GM19455 (cell line): Measurements from ENCODE around the gene CSTF1.
A peak's percentile ranks its signal among the peaks of the same experiment; 100 is the strongest.

ENCODE experiments used
- ATAC-seq: cut with Tn5 transposase; IDR thresholded peaks from one replicate; pipeline ENCODE4 v1.9.1; 2021; ENCODE audit not compliant: unreplicated experiment

Gene CSTF1

DNA sequence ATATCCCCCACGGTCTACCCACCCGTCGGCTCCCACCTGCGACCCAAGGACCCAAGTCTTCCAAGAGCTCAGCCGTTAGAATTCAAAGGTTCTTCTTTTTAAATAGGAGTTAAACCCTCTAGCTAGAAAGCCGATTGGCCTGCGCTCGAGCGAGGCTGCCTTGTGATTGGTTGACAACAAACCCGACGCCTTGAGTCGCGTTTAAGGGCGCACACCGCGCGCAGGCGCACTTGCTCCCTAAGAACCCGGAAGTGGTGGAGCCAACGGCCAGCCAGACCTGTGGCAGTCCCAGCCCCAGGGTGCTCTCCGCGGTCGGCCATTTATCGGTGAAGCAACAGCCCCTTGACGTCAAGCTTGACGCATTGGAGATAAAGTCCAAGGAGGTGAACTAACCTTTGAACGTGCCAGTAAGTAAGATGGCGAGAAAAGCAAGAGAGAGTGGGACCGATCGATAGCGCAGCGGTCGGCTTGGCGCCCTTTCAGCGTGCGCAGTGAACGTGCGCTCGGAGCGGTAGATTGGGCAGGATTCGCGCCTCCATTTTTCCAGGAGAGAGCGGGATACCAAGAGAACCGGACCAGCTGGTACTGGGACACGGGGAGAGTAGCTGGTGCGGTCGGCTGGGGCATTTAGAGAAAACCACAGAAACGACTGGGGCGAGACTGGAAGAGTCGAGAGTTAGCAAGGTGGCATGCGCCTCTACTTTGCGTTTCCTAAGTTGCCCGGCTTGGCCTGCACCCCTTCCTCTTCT, at the start of gene CSTF1, which contains the start of gene AURKA:
Gene CSTF1 (plus strand): TSS at position 514 of the 749 bp plus-strand sequence. CDS start 2,908 bp downstream, outside the sequence.
Gene AURKA (minus strand): TSS at position 84 of the 749 bp plus-strand sequence. CDS start 4,018 bp downstream, outside the sequence.
- ATAC-seq, result peak; percentile 92

DNA sequence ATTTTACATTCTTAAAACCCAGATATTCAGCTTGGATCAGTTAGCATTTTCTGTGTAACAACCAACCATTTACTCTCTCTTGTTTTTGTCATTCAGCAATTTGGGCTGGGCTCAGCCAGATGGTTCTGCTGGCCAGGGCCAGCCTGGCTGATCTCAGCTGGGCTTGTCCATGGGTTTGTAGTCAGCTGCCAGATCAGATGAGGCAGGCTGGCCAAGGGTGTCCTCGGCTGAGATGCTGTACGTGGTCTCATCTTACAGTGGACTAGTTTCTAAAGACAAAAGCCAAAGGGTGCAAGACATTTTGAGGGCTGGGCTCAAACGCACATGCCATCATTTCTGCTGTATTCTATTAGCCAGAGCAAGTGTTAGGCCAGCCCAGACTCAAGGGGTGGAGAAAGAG, 49.7 kb upstream of the CSTF1 start:
- ATAC-seq, result no peak

DNA sequence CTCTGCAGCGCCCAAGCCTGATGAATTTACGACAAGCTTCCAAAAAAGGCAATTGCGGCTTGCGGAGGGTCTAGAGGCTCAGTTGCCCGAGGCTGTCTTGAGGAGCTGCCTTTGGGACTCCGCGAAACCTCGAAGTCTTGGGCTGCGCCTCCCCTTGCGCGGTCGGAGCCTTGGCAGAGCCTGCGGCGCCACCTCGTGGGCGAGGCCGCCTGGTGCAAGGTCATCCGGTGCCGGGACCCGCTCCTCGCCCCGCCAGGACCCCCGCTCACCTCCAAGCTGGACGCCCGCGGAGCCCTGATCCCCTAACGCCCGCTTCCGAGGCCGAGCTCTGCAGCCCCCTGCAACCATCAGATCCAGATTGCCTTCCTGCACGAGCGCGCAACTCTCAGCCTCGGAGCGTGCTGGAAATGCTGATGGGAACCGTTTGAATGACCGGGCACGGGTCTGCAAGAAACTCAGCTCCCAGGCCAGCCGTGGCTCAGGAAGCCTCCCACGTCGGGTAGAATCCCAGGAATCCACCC, 48.5 kb upstream of the CSTF1 start:
- ATAC-seq, result no peak

DNA sequence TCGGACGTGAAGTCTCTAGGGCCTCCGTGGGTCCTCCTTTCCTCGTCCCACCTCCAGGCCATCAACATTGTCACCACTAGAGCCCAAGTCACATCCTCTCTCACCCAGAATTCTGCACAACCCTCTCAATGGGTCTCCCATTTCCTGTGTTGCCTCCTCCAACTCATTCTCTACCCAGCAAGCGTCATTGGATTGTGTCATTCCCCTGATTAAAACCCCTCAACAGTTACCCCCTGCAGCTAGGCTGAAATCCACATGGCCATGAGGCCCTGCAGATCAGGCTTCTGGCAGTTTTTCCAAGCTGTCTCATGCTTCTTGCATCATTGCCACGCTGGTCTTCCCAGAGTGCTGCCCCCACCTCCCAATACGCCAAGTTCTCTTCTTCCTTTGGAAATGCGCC, 46.5 kb upstream of the CSTF1 start:
- no peak for ATAC-seq

DNA sequence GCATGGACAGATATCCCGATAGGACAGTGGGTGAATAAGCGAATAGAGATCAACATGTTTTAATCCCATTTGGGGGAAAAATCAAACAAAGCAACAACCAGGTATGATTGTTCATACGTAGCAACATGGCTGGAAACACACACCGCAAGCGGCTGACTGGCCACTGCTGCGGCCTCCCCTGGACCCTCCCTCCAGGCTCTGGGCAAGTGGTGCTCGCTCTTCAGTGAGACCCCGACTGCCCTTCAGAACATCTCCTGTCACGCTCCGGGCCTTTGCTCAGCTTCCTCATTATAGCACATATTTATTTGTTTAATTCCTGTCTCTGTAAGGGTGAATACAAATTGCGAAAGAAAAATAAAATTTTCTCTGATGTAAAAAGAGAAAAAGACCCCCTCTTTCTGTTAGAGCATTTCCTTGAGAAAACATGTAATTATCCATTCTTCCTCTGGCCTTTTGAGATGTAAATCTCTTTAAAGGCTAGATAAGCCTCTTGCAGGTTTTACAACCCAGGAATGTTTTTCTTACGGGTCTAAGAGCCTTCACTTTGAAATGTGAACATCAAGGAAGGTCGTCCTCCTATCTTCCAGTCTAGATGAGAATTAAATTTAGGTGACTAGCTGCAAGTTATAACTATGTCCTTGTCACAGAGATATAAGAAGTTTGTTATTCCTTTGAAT, 44.7 kb upstream of the CSTF1 start:
- no peak for ATAC-seq

DNA sequence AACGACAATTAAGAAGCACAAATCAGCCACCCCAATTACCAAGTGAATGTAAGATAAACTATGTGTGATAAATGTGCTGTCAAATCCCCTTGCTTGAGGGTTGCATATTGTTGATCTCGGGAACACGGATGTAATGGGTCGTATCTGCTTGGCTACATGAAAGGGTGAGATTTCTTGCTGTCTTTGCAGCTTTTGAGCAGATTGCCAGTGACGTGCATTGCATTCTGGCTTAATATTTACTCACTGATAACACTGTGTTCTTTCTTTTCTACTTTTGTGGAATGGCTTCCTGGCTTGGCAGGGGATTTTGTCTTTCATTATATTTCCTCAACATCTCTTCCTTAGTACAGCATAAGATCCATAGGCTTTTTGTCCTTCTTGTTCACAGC, 44.1 kb upstream of the CSTF1 start:
- no peak for ATAC-seq

DNA sequence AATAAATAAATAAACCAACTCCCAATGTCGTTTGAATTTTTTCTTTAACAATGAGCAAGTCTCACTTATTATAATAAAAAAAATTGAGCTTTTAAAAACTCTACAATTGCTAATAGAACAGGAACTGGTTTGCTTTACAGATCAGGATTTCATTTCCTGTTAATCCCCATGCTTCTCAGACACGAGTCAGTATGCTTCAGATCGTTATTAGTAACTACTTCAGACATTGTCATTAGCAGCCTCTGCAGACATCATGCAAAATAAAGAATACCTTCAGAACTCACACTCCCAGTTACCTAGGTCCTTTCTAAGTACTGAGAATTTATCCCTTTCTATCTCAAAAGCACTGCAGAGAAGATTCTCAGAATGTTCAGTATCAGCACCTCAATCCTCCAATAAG, 43.7 kb upstream of the CSTF1 start:
- no peak for ATAC-seq

DNA sequence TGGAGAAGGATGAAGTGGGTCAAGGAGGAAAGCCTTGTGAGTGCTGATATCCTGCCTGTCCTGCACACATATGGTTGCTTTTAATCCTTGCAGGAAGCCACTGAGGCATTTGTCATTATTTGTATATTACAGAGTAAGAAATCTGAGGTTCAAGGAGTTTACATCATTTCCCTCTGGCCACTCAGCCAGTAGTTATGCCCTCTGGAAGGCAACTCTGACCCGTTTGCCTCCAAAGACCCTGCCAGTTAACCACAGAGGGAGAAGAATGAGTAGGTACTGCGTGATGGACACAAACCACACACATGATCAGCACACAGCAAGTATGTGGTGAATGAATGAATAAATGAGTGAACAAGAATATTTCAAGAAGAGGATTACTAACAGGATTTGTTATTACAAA, 41.6 kb upstream of the CSTF1 start:
- ATAC-seq, result no peak

DNA sequence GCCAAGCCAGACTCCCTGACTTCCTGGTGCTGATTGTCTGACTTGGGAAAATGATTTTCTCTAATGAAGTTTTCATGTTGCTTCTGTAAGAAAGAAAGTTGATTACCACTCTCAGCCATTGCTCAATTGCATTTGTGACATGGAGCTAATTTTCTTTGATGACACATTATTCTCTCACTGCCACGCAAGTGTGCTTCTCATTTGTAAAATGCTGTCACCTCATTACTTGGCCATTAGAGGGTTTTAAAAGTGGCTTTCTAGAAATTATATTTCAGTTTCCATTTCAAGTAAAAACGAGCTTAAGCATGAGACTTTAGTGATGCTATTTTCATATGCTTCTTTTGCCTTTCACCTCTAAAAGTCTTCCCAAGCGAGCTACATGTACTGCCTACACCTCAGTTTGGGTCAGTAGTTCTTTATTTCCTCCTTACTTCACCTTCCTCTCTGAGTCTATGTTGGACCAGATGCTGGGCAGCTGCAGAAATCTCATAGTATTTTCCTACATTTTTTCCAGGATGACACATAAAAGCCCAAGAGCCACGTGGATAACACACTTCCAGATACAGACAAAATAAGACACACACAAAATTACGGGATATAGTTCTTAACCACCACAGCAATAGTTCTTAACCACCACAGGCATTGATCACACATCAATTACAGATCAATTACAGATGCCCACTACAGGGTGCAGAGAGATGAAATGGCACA, 39.9 kb upstream of the CSTF1 start:
- no peak for ATAC-seq

DNA sequence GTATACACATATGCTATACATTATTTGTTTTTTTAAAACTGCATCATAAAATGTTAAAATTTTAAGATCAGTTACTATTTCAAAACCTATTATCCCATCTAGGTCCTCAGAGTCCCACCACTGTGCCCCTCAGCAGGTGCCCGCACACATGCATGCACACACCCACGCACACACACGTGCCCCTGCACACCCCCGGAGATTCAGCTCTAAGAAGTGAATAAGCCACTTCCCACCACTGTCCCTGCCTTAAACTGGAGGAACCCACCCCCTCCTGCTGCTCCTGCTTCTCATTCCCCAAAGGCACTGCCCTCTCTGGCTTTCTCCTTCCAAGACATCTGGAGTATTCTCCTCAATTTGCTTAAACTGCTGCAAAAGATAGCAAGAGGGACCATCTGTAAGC, 39.1 kb upstream of the CSTF1 start:
- ATAC-seq, result no peak

DNA sequence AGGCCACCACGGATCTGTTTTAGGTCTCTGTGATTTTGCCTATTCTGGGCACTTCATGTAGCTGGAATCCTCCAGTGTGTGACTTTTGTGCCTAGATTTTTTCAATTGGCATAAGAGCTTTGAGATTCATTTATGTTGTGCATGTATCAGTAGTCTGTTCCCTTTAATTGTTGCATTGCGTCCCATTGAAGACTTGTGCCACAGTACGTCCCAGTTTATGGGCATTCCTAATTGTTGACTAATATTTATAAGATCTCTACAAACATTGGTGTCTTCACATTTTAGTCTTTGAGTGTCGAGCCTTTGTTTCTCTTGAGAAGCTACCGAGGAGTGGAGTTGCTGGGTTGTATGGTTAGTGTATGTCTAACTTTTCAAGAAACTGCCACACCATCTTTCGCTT, 34.4 kb upstream of the CSTF1 start:
- ATAC-seq, result no peak

DNA sequence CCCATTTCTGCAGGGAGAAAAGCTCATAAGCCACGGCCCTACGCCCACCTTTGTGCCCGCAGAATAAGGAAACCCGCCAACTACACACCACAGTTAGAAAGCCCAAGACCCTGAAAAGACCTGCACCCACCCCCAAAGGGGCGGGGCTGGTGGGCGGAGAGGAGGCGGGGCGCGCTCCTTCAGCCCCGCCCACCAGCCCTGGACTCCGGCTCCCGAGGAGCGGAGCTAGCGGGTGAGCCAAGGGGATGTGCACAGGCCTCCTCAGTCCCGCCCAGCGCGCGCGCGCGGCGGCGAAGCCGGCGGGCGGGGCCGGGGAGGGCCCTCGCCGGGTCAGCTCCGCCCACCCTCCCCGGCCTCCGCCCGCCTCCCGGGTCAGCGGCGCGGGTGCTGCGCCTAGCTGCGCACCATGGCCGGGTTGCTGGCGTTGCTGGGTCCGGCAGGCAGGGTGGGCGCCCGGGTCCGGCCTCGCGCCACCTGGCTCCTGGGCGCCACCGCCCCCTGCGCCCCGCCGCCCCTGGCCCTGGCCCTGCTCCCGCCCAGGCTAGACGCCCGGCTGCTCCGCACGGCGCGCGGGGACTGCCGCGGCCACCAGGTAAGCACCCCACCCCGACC, 33.7 kb upstream of the CSTF1 start, which contains the start of gene FAM210B:
Gene FAM210B (plus strand): TSS at position 375 of the 612 bp plus-strand sequence. CDS start 32 bp downstream, at position 407.
- ATAC-seq, result peak; percentile 98

DNA sequence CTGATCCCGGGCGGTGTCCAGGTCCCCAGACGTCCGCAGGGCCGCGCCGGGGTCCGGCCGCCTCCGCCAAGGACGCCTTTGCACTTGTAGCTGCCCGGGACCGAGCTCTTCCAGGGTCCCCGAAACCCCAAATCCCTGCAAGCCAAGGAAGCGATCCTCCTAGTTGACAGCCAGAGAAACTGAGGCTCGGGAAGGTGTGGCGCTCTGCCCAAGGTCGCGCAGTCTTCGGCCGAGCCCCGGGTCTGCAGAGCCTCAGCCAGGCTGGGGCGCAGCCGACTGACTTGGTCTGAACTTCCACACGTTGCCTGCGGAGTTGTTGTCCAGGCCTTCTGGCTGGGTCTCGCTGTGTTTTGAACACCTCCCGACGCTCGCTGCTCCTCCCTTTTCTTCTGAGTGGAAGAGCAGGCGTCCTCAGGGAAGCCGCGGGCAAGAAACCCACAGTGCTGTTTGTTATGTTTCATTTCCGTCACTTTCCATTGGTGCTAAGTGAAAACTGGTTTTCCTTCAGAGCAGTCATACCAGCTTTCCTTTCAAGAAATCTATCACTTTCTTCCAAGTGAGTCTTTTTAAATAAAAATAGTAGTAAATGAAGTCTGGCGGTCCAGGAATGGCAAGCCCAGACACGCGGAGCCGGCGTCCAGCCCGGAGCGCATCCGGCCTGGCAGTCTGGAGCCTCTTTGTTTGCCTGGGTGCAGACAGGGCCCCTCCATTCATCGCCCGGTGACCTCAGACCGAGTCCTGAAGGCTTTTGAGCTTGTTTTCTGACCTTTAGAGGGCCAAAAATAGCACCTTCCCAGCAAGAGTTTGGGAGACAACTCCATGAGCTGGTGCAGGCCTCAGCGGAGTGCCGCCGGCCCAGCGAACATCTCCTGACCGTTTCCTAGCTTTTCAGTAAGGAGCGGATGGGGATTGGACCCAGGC, 33.0 kb upstream of the CSTF1 start:
- ATAC-seq, result peak; percentile 28

DNA sequence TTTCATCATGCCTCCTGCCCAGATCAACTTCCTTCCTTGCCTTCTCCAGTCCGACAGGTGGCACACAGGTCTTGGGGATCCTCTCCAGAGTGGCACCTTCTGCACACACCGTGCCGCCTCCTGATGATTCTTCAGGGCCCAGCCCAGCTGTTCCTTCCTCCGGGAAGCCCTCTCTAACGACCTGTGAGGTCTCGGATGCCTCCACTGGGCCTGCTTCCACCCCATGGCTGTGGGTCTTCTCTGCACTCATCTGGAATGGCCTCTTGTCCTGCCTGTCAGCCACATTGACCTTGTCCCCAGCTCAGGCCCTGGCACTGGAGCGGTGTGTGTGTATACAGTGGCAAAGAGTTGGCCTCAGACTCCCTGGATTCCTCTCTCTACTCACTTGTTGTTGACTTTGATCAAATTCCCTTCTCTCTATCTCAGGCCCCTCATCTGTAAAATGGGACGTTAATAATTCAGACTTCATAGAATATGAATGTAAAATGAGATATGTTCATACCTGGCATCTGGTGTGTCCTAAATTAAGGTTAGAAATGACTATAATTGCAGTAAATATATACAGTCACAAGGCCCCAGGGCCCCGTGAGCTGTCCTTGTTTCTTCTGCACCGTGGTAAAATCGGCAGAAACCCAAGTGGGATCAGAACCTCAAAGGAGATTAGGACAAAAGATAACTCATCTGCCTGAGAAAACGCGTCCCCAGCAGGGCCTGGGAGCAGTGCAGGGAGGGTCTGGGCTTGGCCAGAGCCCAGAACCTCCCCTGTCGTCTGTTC, 32.1 kb upstream of the CSTF1 start:
- ATAC-seq, result no peak

DNA sequence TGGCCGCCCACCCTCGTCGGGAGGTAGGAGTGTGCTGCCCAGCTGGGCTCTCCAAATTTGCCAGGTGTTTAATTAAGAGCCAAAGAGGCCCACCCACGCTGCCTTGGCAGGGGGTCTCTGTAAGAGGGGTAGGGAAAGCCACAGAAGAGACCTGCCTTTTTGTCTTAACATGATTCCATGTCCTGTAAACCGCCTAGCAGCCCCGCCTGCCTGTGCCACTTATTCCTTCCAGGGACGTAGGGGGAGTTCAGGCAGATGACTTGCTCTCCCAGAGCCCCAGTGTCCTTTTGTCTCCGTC, 31.6 kb upstream of the CSTF1 start:
- no peak for ATAC-seq

DNA sequence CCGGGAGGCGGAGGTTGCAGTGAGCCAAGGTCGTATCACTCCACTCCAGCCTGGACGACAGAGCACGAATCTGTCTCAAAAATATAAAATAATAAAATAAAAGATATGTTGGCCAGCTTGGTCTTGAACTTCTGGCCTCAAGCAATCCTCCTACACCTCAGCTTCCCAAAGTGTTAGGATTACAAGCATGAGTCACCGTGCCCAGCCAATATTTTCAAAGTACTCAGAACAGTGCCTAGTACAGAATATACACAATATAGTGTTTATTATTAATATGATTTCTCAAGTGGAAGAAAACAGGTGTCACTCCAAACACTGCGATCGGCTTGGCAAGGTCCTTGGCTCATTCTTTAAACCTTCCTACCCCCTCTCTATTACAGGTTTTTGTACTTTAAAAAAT, 30.5 kb upstream of the CSTF1 start:
- no peak for ATAC-seq

DNA sequence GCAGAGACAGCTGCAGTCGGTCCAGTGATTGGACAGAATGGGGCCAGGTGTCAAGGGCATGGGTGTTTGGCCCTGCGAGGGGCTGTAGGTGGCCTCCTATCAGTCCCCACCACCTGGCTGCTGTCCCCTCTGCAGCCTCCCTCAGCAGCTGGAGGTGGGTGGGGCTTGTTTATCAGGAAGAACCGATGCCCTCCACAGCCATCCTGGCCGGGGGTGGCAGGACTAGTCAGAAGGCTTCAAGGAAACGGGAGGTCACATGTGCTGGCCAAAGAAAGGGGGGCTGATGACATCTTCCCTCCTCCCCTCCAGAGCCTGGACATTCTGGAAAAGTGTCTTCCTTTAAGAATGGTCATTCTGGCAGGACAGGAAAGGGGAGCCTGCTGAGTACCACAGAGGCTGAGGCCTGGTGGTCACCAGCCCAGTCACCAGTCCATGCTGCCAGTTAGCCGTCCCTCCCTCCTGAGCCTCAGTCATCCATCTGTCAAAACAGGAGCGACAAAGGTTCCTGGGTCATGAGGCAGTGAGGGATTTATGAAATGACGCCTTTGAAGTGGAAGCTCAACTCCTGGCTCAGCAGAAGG, 29.5 kb upstream of the CSTF1 start:
- no peak for ATAC-seq

DNA sequence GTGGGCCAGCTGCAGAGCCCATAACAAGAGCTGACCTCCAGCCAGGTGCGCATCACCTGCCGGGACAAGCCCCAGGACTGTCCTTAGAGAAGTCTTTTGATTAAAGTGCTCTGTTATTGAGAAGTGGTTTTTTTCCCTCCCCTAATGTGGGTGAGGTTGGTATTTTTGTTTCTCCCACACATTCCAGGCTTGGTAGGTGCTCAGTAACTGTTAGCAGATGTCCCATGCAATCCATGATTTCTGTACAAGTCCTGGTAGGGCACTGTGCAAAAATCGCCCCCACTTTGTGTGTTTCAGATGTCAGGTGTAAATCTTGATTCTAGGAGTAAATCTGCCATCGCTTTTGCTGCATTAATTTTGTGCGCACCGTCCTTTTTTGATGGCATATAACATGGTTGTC, 29.0 kb upstream of the CSTF1 start:
- no peak for ATAC-seq
